ENCODE results near the gene RFTN1. TPM values are rescaled to one million over a fixed set of nuclear protein-coding genes. Genes with fewer than 3 reads are reported as not detected.

The RFTN1 gene
- 10 to 100 TPM; 59.9 to 63.4 TPM for total RNA-seq

- ChIA-PET CTCF (interaction anchor here (0.6 to 4.7 kb wide), 10 partner anchors 15 to 1104 kb away, joined by 3 to 26 read pairs (median 4); no protein-coding TSS in a partner anchor), POLR2A (interaction anchor here (1.4 to 2.5 kb wide), 5 partner anchors 8 to 193 kb away, joined by 3 to 23 read pairs (median 9); no protein-coding TSS in a partner anchor)
- Mint-ChIP-seq H3K27ac (peak within 1 kb of the TSS; percentile 85), H3K9me3 (ENCODE audit: insufficient read depth) (peaks cover 4% of the 10 kb centered on the region), H3K36me3 (ENCODE audit: low read depth) (peaks cover 26% of the 10 kb centered on the region), H3K4me1 (ENCODE audit: low read depth) (peaks cover 80% of the 10 kb centered on the region), H3K4me3 (peak within 1 kb of the TSS; percentile 94), H3K27me3 (ENCODE audit: low read depth) (no peaks in the 10 kb centered on the region)
- DNase-seq (peak; percentile 69), ATAC-seq (peak; percentile 41)
Measured at GRCh38 chr3:16513141-16514020, at the start of gene RFTN1. Gene RFTN1, minus strand, starts transcription at chr3:16513699. Its CDS starts 19,830 bp downstream, at chr3:16493869.

- ChIA-PET CTCF (interaction anchor here (1.2 kb wide), 1 partner anchor 27 kb away, joined by 4 read pairs; no protein-coding TSS in a partner anchor), POLR2A (no interaction called here)
- ATAC-seq (no peak), DNase-seq (no peak)
- Mint-ChIP-seq H3K4me3 (no peak overlapping the region), H3K4me1 (ENCODE audit: low read depth) (no peaks in the 10 kb centered on the region), H3K9me3 (ENCODE audit: insufficient read depth) (no peaks in the 10 kb centered on the region), H3K27me3 (ENCODE audit: low read depth) (peaks cover 11% of the 10 kb centered on the region), H3K36me3 (ENCODE audit: low read depth) (no peaks in the 10 kb centered on the region), H3K27ac (no peak overlapping the region)
Measured at GRCh38 chr3:16559653-16560365, 46.3 kb upstream of the RFTN1 start.

GRCh38 chr3:16554126-16554525, 40.6 kb upstream of the RFTN1 start:
- POLR2A ChIA-PET: no interaction called here
- Mint-ChIP-seq H3K27ac (no peak overlapping the region), H3K4me1 (ENCODE audit: low read depth) (peaks cover 11% of the 10 kb centered on the region), H3K4me3 (no peak overlapping the region), H3K27me3 (ENCODE audit: low read depth) (peaks cover 13% of the 10 kb centered on the region), H3K36me3 (ENCODE audit: low read depth) (no peaks in the 10 kb centered on the region), H3K9me3 (ENCODE audit: insufficient read depth) (no peaks in the 10 kb centered on the region)
- DNase-seq (no peak), ATAC-seq (no peak)
- CTCF ChIA-PET: interaction anchor here (0.9 to 2.0 kb wide), 5 partner anchors 235 to 287 kb away, joined by 3 to 9 read pairs (median 4); no protein-coding TSS in a partner anchor

GRCh38 chr3:16552757-16553156, 39.3 kb upstream of the RFTN1 start:
- Mint-ChIP-seq H3K4me1 (ENCODE audit: low read depth) (peaks cover 15% of the 10 kb centered on the region), H3K4me3 (no peak overlapping the region), H3K36me3 (ENCODE audit: low read depth) (no peaks in the 10 kb centered on the region), H3K9me3 (ENCODE audit: insufficient read depth) (peaks cover 4% of the 10 kb centered on the region), H3K27me3 (ENCODE audit: low read depth) (peaks cover 13% of the 10 kb centered on the region), H3K27ac (no peak overlapping the region)
- ChIA-PET POLR2A (no interaction called here), CTCF (interaction anchor here (0.9 to 3.2 kb wide), 4 partner anchors 196 to 282 kb away, joined by 3 to 27 read pairs (median 6); no protein-coding TSS in a partner anchor)
- no peak for ATAC-seq
- no peak for DNase-seq

GRCh38 chr3:16551342-16551976, 38.0 kb upstream of the RFTN1 start:
- no peak for ATAC-seq
- H3K9me3 Mint-ChIP-seq (ENCODE audit: insufficient read depth): peaks cover 4% of the 10 kb centered on the region
- H3K4me3 Mint-ChIP-seq: no peak overlapping the region
- H3K27me3 Mint-ChIP-seq (ENCODE audit: low read depth): peaks cover 11% of the 10 kb centered on the region
- H3K36me3 Mint-ChIP-seq (ENCODE audit: low read depth): no peaks in the 10 kb centered on the region
- H3K4me1 Mint-ChIP-seq (ENCODE audit: low read depth): peaks cover 21% of the 10 kb centered on the region
- CTCF ChIA-PET: interaction anchor here (0.7 to 3.2 kb wide), 12 partner anchors 69 to 502 kb away, joined by 3 to 27 read pairs (median 5); no protein-coding TSS in a partner anchor
- H3K27ac Mint-ChIP-seq: peak overlapping the region; percentile 90
- no peak for DNase-seq
- POLR2A ChIA-PET: no interaction called here

GRCh38 chr3:16550676-16551341, 37.3 kb upstream of the RFTN1 start:
- H3K27me3 Mint-ChIP-seq (ENCODE audit: low read depth): peaks cover 11% of the 10 kb centered on the region
- peak overlapping the region; percentile 90 for H3K27ac Mint-ChIP-seq
- DNase-seq (peak; percentile 88), ATAC-seq (peak; percentile 99)
- no peaks in the 10 kb centered on the region for H3K36me3 Mint-ChIP-seq (ENCODE audit: low read depth)
- H3K4me1 Mint-ChIP-seq (ENCODE audit: low read depth): peaks cover 22% of the 10 kb centered on the region
- H3K4me3 Mint-ChIP-seq: no peak overlapping the region
- CTCF ChIA-PET: interaction anchor here (0.6 to 3.2 kb wide), 29 partner anchors 12 to 981 kb away, joined by 3 to 27 read pairs (median 4); no protein-coding TSS in a partner anchor
- H3K9me3 Mint-ChIP-seq (ENCODE audit: insufficient read depth): peaks cover 4% of the 10 kb centered on the region
- POLR2A ChIA-PET: no interaction called here

- POLR2A ChIA-PET: interaction anchor here (0.6 kb wide), 1 partner anchor 252 kb away, joined by 3 read pairs; no protein-coding TSS in a partner anchor
- Mint-ChIP-seq H3K27ac (no peak overlapping the region), H3K9me3 (ENCODE audit: insufficient read depth) (peaks cover 4% of the 10 kb centered on the region)
Measured at GRCh38 chr3:16550305-16550675, 36.8 kb upstream of the RFTN1 start.

GRCh38 chr3:16548721-16549120, 35.2 kb upstream of the RFTN1 start:
- Mint-ChIP-seq H3K36me3 (ENCODE audit: low read depth) (no peaks in the 10 kb centered on the region), H3K27ac (no peak overlapping the region), H3K27me3 (ENCODE audit: low read depth) (peaks cover 6% of the 10 kb centered on the region), H3K4me3 (no peak overlapping the region), H3K4me1 (ENCODE audit: low read depth) (peaks cover 31% of the 10 kb centered on the region), H3K9me3 (ENCODE audit: insufficient read depth) (peaks cover 4% of the 10 kb centered on the region)
- no peak for ATAC-seq
- ChIA-PET POLR2A (no interaction called here), CTCF (no interaction called here)
- no peak for DNase-seq

More at GRCh38 chr3:16550305-16550675, 36.8 kb upstream of the RFTN1 start:
- no peaks in the 10 kb centered on the region for H3K36me3 Mint-ChIP-seq (ENCODE audit: low read depth)
- peaks cover 8% of the 10 kb centered on the region for H3K27me3 Mint-ChIP-seq (ENCODE audit: low read depth)
- CTCF ChIA-PET: interaction anchor here (0.6 to 3.2 kb wide), 30 partner anchors 12 to 980 kb away, joined by 3 to 27 read pairs (median 4); partner anchors contain the start of gene DPH3
- H3K4me3 Mint-ChIP-seq: no peak overlapping the region
- DNase-seq: no peak
- no peak for ATAC-seq
- peaks cover 25% of the 10 kb centered on the region for H3K4me1 Mint-ChIP-seq (ENCODE audit: low read depth)

GRCh38 chr3:16547561-16548357, 34.3 kb upstream of the RFTN1 start:
- Mint-ChIP-seq H3K9me3 (ENCODE audit: insufficient read depth) (peaks cover 4% of the 10 kb centered on the region), H3K36me3 (ENCODE audit: low read depth) (no peaks in the 10 kb centered on the region), H3K27ac (no peak overlapping the region), H3K4me3 (no peak overlapping the region), H3K4me1 (ENCODE audit: low read depth) (peaks cover 37% of the 10 kb centered on the region), H3K27me3 (ENCODE audit: low read depth) (peaks cover 7% of the 10 kb centered on the region)
- ATAC-seq (no peak), DNase-seq (no peak)
- ChIA-PET POLR2A (no interaction called here), CTCF (interaction anchor here (1.1 to 1.6 kb wide), 3 partner anchors 36 to 259 kb away, joined by 3 to 6 read pairs (median 4); no protein-coding TSS in a partner anchor)

- ChIA-PET CTCF (interaction anchor here (1.1 to 1.6 kb wide), 3 partner anchors 35 to 257 kb away, joined by 3 to 6 read pairs (median 4); no protein-coding TSS in a partner anchor), POLR2A (no interaction called here)
- peaks cover 36% of the 10 kb centered on the region for H3K4me1 Mint-ChIP-seq (ENCODE audit: low read depth)
- ATAC-seq (no peak), DNase-seq (no peak)
- peaks cover 4% of the 10 kb centered on the region for H3K9me3 Mint-ChIP-seq (ENCODE audit: insufficient read depth)
- H3K4me3 Mint-ChIP-seq: no peak overlapping the region
- no peaks in the 10 kb centered on the region for H3K36me3 Mint-ChIP-seq (ENCODE audit: low read depth)
- no peak overlapping the region for H3K27ac Mint-ChIP-seq
- H3K27me3 Mint-ChIP-seq (ENCODE audit: low read depth): peaks cover 5% of the 10 kb centered on the region
Measured at GRCh38 chr3:16546186-16547010, 32.9 kb upstream of the RFTN1 start.
